HG02938 (cell line): ENCODE data around the gene PCDHGA7.
A peak's percentile ranks its signal among the peaks of the same experiment; 100 is the strongest.
"Not testable (repeated sequence)": the region's sequence is repeated elsewhere in the genome, so short reads cannot be mapped to it uniquely, and the experiment has no call there.

ENCODE experiments used
- ATAC-seq: cut with Tn5 transposase; IDR thresholded peaks from one replicate; pipeline ENCODE4 v1.9.1; 2021; ENCODE audit warnings: mild to moderate bottlenecking, moderate library complexity; ENCODE audit not compliant: unreplicated experiment

PCDHGA7 gene

GRCh38 chr5:141366016-141366896 is 16.3 kb upstream of the PCDHGA7 start:
- no peak for ATAC-seq

- peak; percentile 64 for ATAC-seq
Measured at GRCh38 chr5:141369994-141370848, 12.3 kb upstream of the PCDHGA7 start, which contains the start of gene PCDHGB3. PCDHGB3 (plus strand) TSS chr5:141370242; CDS start chr5:141370395, 153 bp downstream.

- no peak for ATAC-seq
Measured at GRCh38 chr5:141371572-141372475, 10.7 kb upstream of the PCDHGA7 start.

- no peak for ATAC-seq
Measured at GRCh38 chr5:141373673-141374317, 8.7 kb upstream of the PCDHGA7 start, which contains the start of gene PCDHGA6. PCDHGA6 (plus strand) TSS chr5:141373891; CDS start chr5:141374084, 193 bp downstream.

GRCh38 chr5:141374627-141375026 is 7.9 kb upstream of the PCDHGA7 start:
- no peak for ATAC-seq

GRCh38 chr5:141375444-141376155 is 6.9 kb upstream of the PCDHGA7 start:
- ATAC-seq = not testable (repeated sequence)

- no peak for ATAC-seq
Measured at GRCh38 chr5:141383345-141383744, 803 bp downstream of the PCDHGA7 start.

GRCh38 chr5:141384471-141385267 is 2.1 kb downstream of the PCDHGA7 start:
- ATAC-seq = no peak

- not testable (repeated sequence) for ATAC-seq
Measured at GRCh38 chr5:141387557-141388311, 5.2 kb downstream of the PCDHGA7 start, which contains the start of gene PCDHGB4. PCDHGB4 (plus strand) TSS chr5:141387698; CDS start chr5:141387885, 187 bp downstream.

GRCh38 chr5:141388661-141389060 is 6.1 kb downstream of the PCDHGA7 start:
- ATAC-seq = no peak

GRCh38 chr5:141389153-141390042 is 6.9 kb downstream of the PCDHGA7 start:
- ATAC-seq = no peak

- ATAC-seq = no peak
Measured at GRCh38 chr5:141392429-141393198, 10.1 kb downstream of the PCDHGA7 start, which contains the start of gene PCDHGA8. PCDHGA8 (plus strand) TSS chr5:141392633; CDS start chr5:141392814, 181 bp downstream.

- ATAC-seq = no peak
Measured at GRCh38 chr5:141393267-141393666, 10.7 kb downstream of the PCDHGA7 start.

- not testable (repeated sequence) for ATAC-seq
Measured at GRCh38 chr5:141394401-141395187, 12.1 kb downstream of the PCDHGA7 start.
